Spinal cord (tissue), 10 donors: ENCODE measurements around the gene GOLGA3. TPM values are rescaled to one million over a fixed set of nuclear protein-coding genes. Genes with fewer than 3 reads are reported as not detected.
A peak's percentile ranks its signal among the peaks of the same experiment; 100 is the strongest.
"Not testable (repeated sequence)": the region's sequence is repeated elsewhere in the genome, so short reads cannot be mapped to it uniquely, and the experiment has no call there.

Source experiments
- DNase-seq, 6 donors: peaks; one replicate each; pipeline versions ENCODE4 v3.0.0 to v3.0.0-alpha.2; 2013 to 2015; ENCODE audit warnings: low spot score in 6 of 6, low read depth in 4 of 6
- H3K27ac ChIP-seq: one replicate; pipeline ENCODE4 v1.5.1; 2013; ENCODE audit warnings: low read depth, low read length, control low read depth
- H3K27me3 ChIP-seq: one replicate; pipeline ENCODE4 v1.6.1; 2013; ENCODE audit warnings: low read length; ENCODE audit not compliant: control insufficient read depth, insufficient read depth
- H3K36me3 ChIP-seq: one replicate; pipeline ENCODE4 v1.6.1; 2013; ENCODE audit warnings: low read length; ENCODE audit not compliant: control insufficient read depth, insufficient read depth
- H3K4me1 ChIP-seq: one replicate; pipeline ENCODE4 v1.6.1; 2013; ENCODE audit warnings: low read length; ENCODE audit not compliant: control insufficient read depth, insufficient read depth
- H3K4me3 ChIP-seq: one replicate; pipeline ENCODE4 v1.5.1; 2013; ENCODE audit warnings: low read depth, low read length, control low read depth
- H3K9me3 ChIP-seq: one replicate; pipeline ENCODE4 v1.6.1; 2013; ENCODE audit warnings: low read length; ENCODE audit not compliant: control insufficient read depth, insufficient read depth
- WGBS: methylation state at CpG from one replicate; pipeline ENCODE4 v1.1.5; 2013; ENCODE audit warnings: missing lambda C conversion rate; ENCODE audit not compliant: insufficient coverage; 5-methylcytosine and 5-hydroxymethylcytosine counted together
- polyA plus RNA-seq, 2 donors: library from polyadenylated mRNA; unstranded; fragments of 120-200 nt; gene quantifications; one replicate each; pipeline ENCODE4 v1.2.1, GENCODE V29; 2013; ENCODE audit not compliant: insufficient read length in 2 of 2
- total RNA-seq, 2 donors: library from RNA; depleted of rRNA in 1 of 2; stranded (reverse); fragments of 120-200 nt in 1 of 2; fragments of >200 nt in 1 of 2; gene quantifications; one replicate each; pipeline versions ENCODE4 v1.2.3 to v1.2.4, GENCODE V29; 2013 to 2014
- donor health status: healthy.

The GOLGA3 gene
- total and polyA plus RNA-seq, 4 donors, result 33.0 to 50.4 (median 41.9) TPM

- no peak overlapping the region for H3K27ac ChIP-seq
- 68% methylated on average over 27 of the region's 30 CpGs for WGBS
- H3K4me3 ChIP-seq, result no peak overlapping the region
- H3K27me3 ChIP-seq, result no peaks in the 10 kb centered on the region
- no peaks in the 10 kb centered on the region for H3K9me3 ChIP-seq
- peaks cover 91% of the 10 kb centered on the region for H3K36me3 ChIP-seq
- H3K4me1 ChIP-seq, result no peaks in the 10 kb centered on the region
- DNase-seq, result no peak
Observed at GRCh38 chr12:132847363-132848356, 19.0 kb upstream of the GOLGA3 start.

GRCh38 chr12:132844681-132845080 is 16.0 kb upstream of the GOLGA3 start:
- not testable (repeated sequence) for H3K9me3 ChIP-seq, H3K27ac ChIP-seq, H3K27me3 ChIP-seq, DNase-seq, H3K4me3 ChIP-seq, H3K4me1 ChIP-seq
- H3K36me3 ChIP-seq, result peaks cover 91% of the 10 kb centered on the region
- WGBS, result no CpG with 5 or more reads among the region's 11 CpGs

- H3K27me3 ChIP-seq, result no peaks in the 10 kb centered on the region
- peaks cover 97% of the 10 kb centered on the region for H3K36me3 ChIP-seq
- DNase-seq, result no peak
- peaks cover 11% of the 10 kb centered on the region for H3K4me1 ChIP-seq
- no peak overlapping the region for H3K4me3 ChIP-seq
- H3K27ac ChIP-seq, result no peak overlapping the region
- no peaks in the 10 kb centered on the region for H3K9me3 ChIP-seq
- WGBS, result 65% methylated on average over 21 of the region's 21 CpGs
Observed at GRCh38 chr12:132842449-132843045, 13.9 kb upstream of the GOLGA3 start.

GRCh38 chr12:132841151-132841550 is 12.5 kb upstream of the GOLGA3 start:
- WGBS, result 94% methylated on average over 15 of the region's 15 CpGs
- peaks cover 15% of the 10 kb centered on the region for H3K4me1 ChIP-seq
- no peak for DNase-seq
- H3K36me3 ChIP-seq, result peaks cover 95% of the 10 kb centered on the region
- H3K9me3 ChIP-seq, result no peaks in the 10 kb centered on the region
- no peaks in the 10 kb centered on the region for H3K27me3 ChIP-seq
- no peak overlapping the region for H3K27ac ChIP-seq
- H3K4me3 ChIP-seq, result no peak overlapping the region

GRCh38 chr12:132840536-132840935 is 11.9 kb upstream of the GOLGA3 start:
- Histone ChIP-seq H3K36me3 (peaks cover 92% of the 10 kb centered on the region), H3K9me3 (no peaks in the 10 kb centered on the region), H3K27ac (no peak overlapping the region), H3K4me3 (no peak overlapping the region), H3K27me3 (no peaks in the 10 kb centered on the region), H3K4me1 (peaks cover 15% of the 10 kb centered on the region)
- no peak for DNase-seq
- WGBS, result 93% methylated on average over 12 of the region's 20 CpGs

GRCh38 chr12:132839558-132840235 is 11.0 kb upstream of the GOLGA3 start:
- no peaks in the 10 kb centered on the region for H3K27me3 ChIP-seq
- WGBS, result 87% methylated on average over 14 of the region's 14 CpGs
- H3K4me1 ChIP-seq, result peaks cover 15% of the 10 kb centered on the region
- H3K27ac ChIP-seq, result no peak overlapping the region
- H3K4me3 ChIP-seq, result no peak overlapping the region
- H3K36me3 ChIP-seq, result peaks cover 90% of the 10 kb centered on the region
- no peak for DNase-seq
- H3K9me3 ChIP-seq, result no peaks in the 10 kb centered on the region

DNA sequence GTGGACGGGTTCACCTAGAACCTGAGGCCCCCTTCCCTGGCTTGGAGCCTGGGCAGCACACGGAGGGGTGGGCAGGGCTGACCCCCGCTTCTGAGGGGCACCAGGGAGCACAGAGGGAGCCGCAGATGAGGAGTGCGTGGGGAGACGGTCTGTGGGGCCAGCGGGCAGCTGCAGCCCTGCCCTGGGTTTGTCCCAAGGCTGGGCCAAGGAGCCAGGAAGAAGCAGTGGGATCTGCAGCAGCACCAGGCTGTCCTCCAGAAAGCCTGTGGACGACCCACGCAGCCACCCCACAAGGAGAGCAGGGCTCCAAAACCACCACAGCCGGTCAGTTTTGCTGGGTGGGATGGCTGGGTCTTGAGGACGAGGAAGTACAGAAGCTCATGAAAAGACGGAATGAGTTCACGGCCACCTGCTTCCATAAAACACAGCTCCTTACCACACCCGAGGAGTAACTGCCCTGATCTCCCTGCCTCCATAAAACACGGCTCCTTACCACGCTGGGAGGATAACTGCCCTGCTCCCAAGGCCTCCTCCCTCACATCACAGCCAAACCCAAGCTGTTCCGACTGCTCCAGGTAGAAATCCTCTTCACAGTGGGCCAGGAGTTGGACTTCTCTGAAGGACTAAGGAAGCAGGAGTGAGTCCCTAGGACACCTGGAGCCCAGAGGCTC is 9.9 kb upstream of the GOLGA3 start:
- DNase-seq, result no peak
- Histone ChIP-seq H3K9me3 (no peaks in the 10 kb centered on the region), H3K36me3 (peaks cover 86% of the 10 kb centered on the region), H3K4me1 (peaks cover 15% of the 10 kb centered on the region), H3K27me3 (no peaks in the 10 kb centered on the region), H3K4me3 (no peak overlapping the region), H3K27ac (peak overlapping the region; percentile 16)
- WGBS, result 85% methylated on average over 13 of the region's 17 CpGs

GRCh38 chr12:132837693-132838409 is 9.2 kb upstream of the GOLGA3 start:
- 64% methylated on average over 27 of the region's 27 CpGs for WGBS
- H3K27me3 ChIP-seq, result no peaks in the 10 kb centered on the region
- H3K4me1 ChIP-seq, result peaks cover 15% of the 10 kb centered on the region
- H3K27ac ChIP-seq, result peak overlapping the region; percentile 16
- H3K9me3 ChIP-seq, result no peaks in the 10 kb centered on the region
- DNase-seq, result peak in 1 of 6 donors; percentile 31
- no peak overlapping the region for H3K4me3 ChIP-seq
- peaks cover 86% of the 10 kb centered on the region for H3K36me3 ChIP-seq
